GM21723 (cell line): ENCODE measurements around the gene TMEM192.
"Not testable (repeated sequence)": the region's sequence is repeated elsewhere in the genome, so short reads cannot be mapped to it uniquely, and the experiment has no call there.

ENCODE experiments used
- ATAC-seq: cut with Tn5 transposase; IDR thresholded peaks from one replicate; pipeline ENCODE4 v1.9.1; 2021; ENCODE audit warnings: mild to moderate bottlenecking, moderate library complexity; ENCODE audit not compliant: unreplicated experiment

The TMEM192 gene

GRCh38 chr4:165112368-165113121, at the start of gene TMEM192:
TSS of gene TMEM192 (minus strand) at chr4:165112860. CDS start at chr4:165112773, 87 bp downstream.
- ATAC-seq, result peak; percentile 97

GRCh38 chr4:165158762-165159161, 46.1 kb upstream of the TMEM192 start:
- no peak for ATAC-seq

- no peak for ATAC-seq
Measured at GRCh38 chr4:165156906-165157305, 44.2 kb upstream of the TMEM192 start.

GRCh38 chr4:165154482-165154881, 41.8 kb upstream of the TMEM192 start:
- no peak for ATAC-seq

- ATAC-seq, result no peak
Measured at GRCh38 chr4:165152527-165152926, 39.9 kb upstream of the TMEM192 start.

- no peak for ATAC-seq
Measured at GRCh38 chr4:165151734-165152133, 39.1 kb upstream of the TMEM192 start.

GRCh38 chr4:165150545-165150944, 37.9 kb upstream of the TMEM192 start:
- no peak for ATAC-seq

GRCh38 chr4:165138843-165139242, 26.2 kb upstream of the TMEM192 start:
- ATAC-seq, result no peak

- ATAC-seq, result no peak
Measured at GRCh38 chr4:165137205-165137604, 24.5 kb upstream of the TMEM192 start.

- ATAC-seq, result no peak
Measured at GRCh38 chr4:165136529-165136928, 23.9 kb upstream of the TMEM192 start.

- no peak for ATAC-seq
Measured at GRCh38 chr4:165133150-165133549, 20.5 kb upstream of the TMEM192 start.

GRCh38 chr4:165131247-165131832, 18.7 kb upstream of the TMEM192 start:
- ATAC-seq, result peak; percentile 84

GRCh38 chr4:165129924-165130323, 17.3 kb upstream of the TMEM192 start:
- no peak for ATAC-seq

GRCh38 chr4:165125869-165126499, 13.3 kb upstream of the TMEM192 start:
- ATAC-seq, result not testable (repeated sequence)

- no peak for ATAC-seq
Measured at GRCh38 chr4:165124488-165124887, 11.8 kb upstream of the TMEM192 start.

GRCh38 chr4:165118256-165118909, 5.7 kb upstream of the TMEM192 start:
- ATAC-seq, result peak; percentile 89

GRCh38 chr4:165115301-165115700, 2.6 kb upstream of the TMEM192 start:
- no peak for ATAC-seq

- no peak for ATAC-seq
Measured at GRCh38 chr4:165111906-165112367, 723 bp downstream of the TMEM192 start.

- no peak for ATAC-seq
Measured at GRCh38 chr4:165106518-165106917, 6.1 kb downstream of the TMEM192 start.

GRCh38 chr4:165101641-165102040, 11.0 kb downstream of the TMEM192 start:
- no peak for ATAC-seq

GRCh38 chr4:165096776-165097175, 15.9 kb downstream of the TMEM192 start:
- peak; percentile 51 for ATAC-seq
